SU-DHL-6 (cell line): Measurements from ENCODE around the gene AQP6.

ENCODE experiments used
- CTCF ChIP-seq: fragments of 200-600 bp; sonication (generic); IDR thresholded peaks from one replicate; pipeline ENCODE4 v1.5.1; 2017; ENCODE audit warnings: antibody characterized with exemption, mild to moderate bottlenecking, low read length, moderate library complexity; ENCODE audit not compliant: insufficient read depth, poor library complexity, severe bottlenecking
- EZH2phosphoT487 ChIP-seq: fragments of 200-600 bp; sonication (generic), shearing (Covaris generic); conservative IDR thresholded peaks from 2 replicates; pipeline ENCODE4 v1.6.1; 2018; ENCODE audit warnings: mild to moderate bottlenecking, antibody characterized with exemption, low read length, moderate library complexity, mixed read lengths

- no peak for TF ChIP-seq CTCF
- no peak for TF ChIP-seq EZH2phosphoT487
These were observed 15.0 kb downstream of the AQP6 start for GRCh38 chr12:49987625-49988303.
